ENCODE measurements around the gene IL17D. TPM values are rescaled to one million over a fixed set of nuclear protein-coding genes. Genes with fewer than 3 reads are reported as not detected.

The IL17D gene
- total and polyA plus RNA-seq, 4 donors, result 0.65 to 1.5 (median 0.97) TPM

DNA sequence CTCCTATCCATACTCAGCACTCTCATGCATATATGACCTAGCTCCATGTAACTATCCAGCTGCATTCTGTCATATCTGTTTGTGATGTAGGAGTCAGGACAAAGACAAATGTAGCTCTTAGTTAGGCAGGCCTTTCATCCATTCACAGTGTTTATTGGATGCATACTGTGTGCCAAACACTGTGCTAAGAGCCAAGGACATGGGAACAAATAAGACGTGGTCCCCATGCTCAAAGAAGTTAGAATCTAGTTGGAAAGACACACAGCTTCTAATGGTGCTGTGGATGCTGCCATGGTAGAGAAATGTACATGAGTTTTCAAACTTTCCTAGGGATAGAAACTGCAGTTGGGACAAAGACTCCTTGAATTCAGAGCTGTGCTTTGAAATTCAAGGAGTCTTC, 31.7 kb upstream of the IL17D start:
- WGBS, 2 donors, result 95 to 97% methylated on average over 1 of the region's 1 CpG

DNA sequence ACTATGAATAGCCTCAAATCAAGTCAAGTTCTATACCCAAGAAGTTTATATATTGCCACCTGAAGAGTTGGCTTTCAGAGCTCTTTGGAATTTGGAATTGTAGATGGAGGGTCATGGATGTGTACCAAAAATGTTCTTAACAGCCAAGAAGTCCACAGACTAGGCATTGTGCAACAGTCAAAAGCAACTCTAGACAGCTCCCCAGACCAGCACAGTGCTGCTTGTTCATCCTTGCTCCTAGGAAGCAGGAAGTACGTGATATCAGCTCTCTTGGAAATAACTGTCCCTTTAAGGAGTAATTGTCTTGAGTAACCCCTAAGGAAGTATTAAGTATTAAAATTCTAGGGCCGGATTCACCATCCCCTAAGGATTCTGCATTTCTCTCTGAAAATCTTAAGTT, 30.7 kb upstream of the IL17D start:
- H3K9ac ChIP-seq (ENCODE audit: insufficient read depth in 1 of 2, low read length in 2 of 2), result no peak overlapping the region
- no peak overlapping the region for H3K27ac ChIP-seq (ENCODE audit: low read depth in 1 of 2, low read length in 1 of 2)
- DNase-seq (no peak), ATAC-seq (ENCODE audit: insufficient read depth, low FRiP score) (no peak)
- peaks cover 0 to 12% (median 3%) of the 10 kb centered on the region in 4 donors for H3K36me3 ChIP-seq (ENCODE audit: control insufficient read depth in 4 of 4, insufficient read depth in 4 of 4, low read length in 4 of 4)
- TF ChIP-seq CTCF (IDR thresholded peaks at IDR 0.05; ENCODE audit: control extremely low read depth, extremely low read depth), result no peak
- 43 to 58% methylated on average over 2 of the region's 2 CpGs for WGBS, 2 donors
- H3K4me3 ChIP-seq, result no peak overlapping the region
- no peaks in the 10 kb centered on the region for H3K4me1 ChIP-seq (ENCODE audit: control insufficient read depth in 5 of 5, insufficient read depth in 5 of 5, low read length in 5 of 5)
- H3K27me3 ChIP-seq (ENCODE audit: control insufficient read depth in 3 of 3, insufficient read depth in 3 of 3, low read length in 2 of 3), result no peaks in the 10 kb centered on the region
- no peaks in the 10 kb centered on the region for H3K9me3 ChIP-seq (ENCODE audit: control insufficient read depth in 4 of 4, insufficient read depth in 3 of 4, low read length in 3 of 4)

More for the DNA sequence above, 31.7 kb upstream of the IL17D start:
- Histone ChIP-seq H3K27ac (ENCODE audit: low read depth in 1 of 2, low read length in 1 of 2) (no peak overlapping the region), H3K4me3 (no peak overlapping the region), H3K9ac (ENCODE audit: insufficient read depth in 1 of 2, low read length in 2 of 2) (no peak overlapping the region), H3K36me3 (ENCODE audit: control insufficient read depth in 4 of 4, insufficient read depth in 4 of 4, low read length in 4 of 4) (peaks cover 0 to 9% (median 3%) of the 10 kb centered on the region in 4 donors), H3K9me3 (ENCODE audit: control insufficient read depth in 4 of 4, insufficient read depth in 3 of 4, low read length in 3 of 4) (no peaks in the 10 kb centered on the region), H3K4me1 (ENCODE audit: control insufficient read depth in 5 of 5, insufficient read depth in 5 of 5, low read length in 5 of 5) (no peaks in the 10 kb centered on the region), H3K27me3 (ENCODE audit: control insufficient read depth in 3 of 3, insufficient read depth in 3 of 3, low read length in 2 of 3) (no peaks in the 10 kb centered on the region)
- no peak for TF ChIP-seq CTCF (IDR thresholded peaks at IDR 0.05; ENCODE audit: control extremely low read depth, extremely low read depth)
- DNase-seq (no peak), ATAC-seq (ENCODE audit: insufficient read depth, low FRiP score) (no peak)

GRCh38 chr13:20673715-20674114, 29.8 kb upstream of the IL17D start:
- no peak for ATAC-seq (ENCODE audit: insufficient read depth, low FRiP score)
- WGBS, 2 donors, result 85 to 96% methylated on average over 5 of the region's 5 CpGs

More at GRCh38 chr13:20673715-20674114, 29.8 kb upstream of the IL17D start:
- Histone ChIP-seq H3K9ac (ENCODE audit: insufficient read depth in 1 of 2, low read length in 2 of 2) (no peak overlapping the region), H3K36me3 (ENCODE audit: control insufficient read depth in 4 of 4, insufficient read depth in 4 of 4, low read length in 4 of 4) (peaks cover 0 to 12% (median 3%) of the 10 kb centered on the region in 4 donors), H3K27me3 (ENCODE audit: control insufficient read depth in 3 of 3, insufficient read depth in 3 of 3, low read length in 2 of 3) (no peaks in the 10 kb centered on the region), H3K9me3 (ENCODE audit: control insufficient read depth in 4 of 4, insufficient read depth in 3 of 4, low read length in 3 of 4) (no peaks in the 10 kb centered on the region), H3K4me1 (ENCODE audit: control insufficient read depth in 5 of 5, insufficient read depth in 5 of 5, low read length in 5 of 5) (peaks cover 0 to 4% (median 0%) of the 10 kb centered on the region in 5 donors), H3K27ac (ENCODE audit: low read depth in 1 of 2, low read length in 1 of 2) (no peak overlapping the region), H3K4me3 (no peak overlapping the region)
- TF ChIP-seq CTCF (IDR thresholded peaks at IDR 0.05; ENCODE audit: control extremely low read depth, extremely low read depth), result no peak
- no peak for DNase-seq
